ENCODE measurements around the gene DIS3L2.

Gene DIS3L2

DNA sequence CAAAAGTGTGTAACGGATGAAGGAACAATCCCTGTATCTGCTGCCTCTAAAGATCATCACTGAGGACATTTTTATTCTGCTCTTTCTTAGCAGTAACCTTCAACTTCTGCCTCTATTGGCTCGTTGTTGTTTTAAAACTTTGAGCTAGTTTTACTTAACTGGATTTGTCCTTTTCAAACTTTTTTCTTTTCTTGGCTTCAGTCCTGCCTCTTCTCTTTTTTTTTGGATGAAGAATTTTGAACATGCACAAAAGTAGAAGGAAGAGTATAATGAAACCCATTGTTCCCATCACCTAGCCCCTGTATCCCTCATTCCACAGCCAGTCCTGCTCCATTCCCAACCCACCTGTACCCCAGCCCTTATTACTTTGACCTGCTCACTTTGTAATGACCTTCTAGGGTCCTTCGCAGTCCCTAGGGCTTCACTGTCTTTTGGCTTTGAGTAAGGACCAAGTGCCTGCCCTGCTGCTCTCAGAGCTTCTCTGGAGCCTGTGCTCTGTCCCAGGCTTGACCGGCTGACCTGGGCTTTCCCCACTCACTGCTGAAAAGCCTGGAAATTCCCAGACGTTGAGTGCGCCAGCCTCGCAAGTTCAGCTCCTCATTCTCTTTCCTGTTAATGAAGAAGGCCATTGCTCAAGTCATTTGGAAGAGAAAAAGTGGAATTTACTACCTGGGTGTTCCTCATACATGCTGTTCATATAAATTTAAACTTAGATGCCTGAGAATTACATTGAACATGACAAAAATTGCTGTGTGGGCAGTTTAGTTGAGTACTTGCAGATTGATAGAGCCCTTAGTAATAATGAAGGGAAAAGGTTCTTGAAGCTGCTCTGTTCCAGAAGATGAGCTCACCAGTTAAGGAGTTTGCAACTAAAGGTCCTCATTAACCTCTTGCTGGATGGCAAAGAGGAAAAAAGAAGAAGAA is 267.7 kb downstream of the DIS3L2 start:
- DNase-seq (ENCODE audit: low read depth in 2 of 2) = no peak

DNA sequence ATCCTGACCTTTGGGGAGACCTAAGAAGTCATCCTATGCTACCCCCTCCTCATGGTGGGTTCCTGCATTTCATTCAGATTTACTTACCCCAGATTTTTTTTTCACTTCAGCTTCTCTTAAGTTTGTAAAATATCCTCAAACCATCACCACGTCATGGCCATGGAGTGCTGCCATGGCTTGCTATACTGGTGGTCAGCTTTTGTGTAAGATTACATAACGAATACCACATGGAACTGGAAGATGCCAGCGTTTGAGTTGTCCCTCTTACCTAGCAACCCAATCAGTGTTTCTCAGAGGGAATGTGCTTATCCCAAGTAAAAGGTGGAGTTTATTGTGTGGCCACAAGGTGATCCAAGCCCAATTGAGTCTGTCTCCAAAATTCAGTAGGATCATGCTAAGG is 268.4 kb downstream of the DIS3L2 start:
- no peak for DNase-seq (ENCODE audit: low read depth in 2 of 2)

DNA sequence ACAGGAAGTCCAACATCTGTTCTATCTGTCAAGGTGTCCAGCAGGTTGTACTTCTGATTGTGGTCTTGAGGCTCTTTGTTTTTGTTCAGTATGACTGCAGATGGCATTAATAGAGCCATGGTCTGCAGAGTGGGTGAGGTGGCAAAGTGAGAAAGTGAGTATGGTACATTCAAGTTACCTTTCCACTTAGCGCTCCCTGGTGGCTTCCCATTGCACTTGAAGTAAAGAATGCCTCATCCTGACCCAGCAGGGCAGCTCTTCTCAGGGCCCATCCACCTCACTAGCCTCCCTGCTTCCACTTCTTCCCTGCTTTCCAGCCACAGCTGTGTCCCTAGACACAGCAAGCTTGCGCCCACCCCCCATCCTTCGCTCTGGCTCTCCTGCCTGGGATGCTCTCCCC is 269.0 kb downstream of the DIS3L2 start:
- DNase-seq (ENCODE audit: low read depth in 2 of 2) = no peak

DNA sequence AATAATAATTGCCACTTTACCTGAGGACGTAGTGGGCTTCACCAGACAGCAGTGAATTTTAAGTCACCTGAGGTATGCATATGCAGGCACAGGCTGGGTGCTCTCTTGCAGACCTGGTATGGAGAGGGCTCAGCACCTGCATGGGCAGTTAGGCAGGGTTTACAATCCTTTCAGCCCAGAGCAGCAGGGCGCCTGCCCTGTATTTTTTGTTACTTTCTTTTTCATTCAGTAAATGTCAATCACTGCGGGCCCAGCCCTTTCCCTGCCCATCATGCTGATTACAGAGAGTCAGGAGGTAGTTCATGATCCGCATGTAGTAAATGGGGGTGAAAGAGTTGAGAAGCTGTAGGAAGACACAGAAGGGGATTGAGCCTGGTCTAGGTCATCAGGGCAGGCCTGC is 270.0 kb downstream of the DIS3L2 start:
- no peak for DNase-seq (ENCODE audit: low read depth in 2 of 2)

DNA sequence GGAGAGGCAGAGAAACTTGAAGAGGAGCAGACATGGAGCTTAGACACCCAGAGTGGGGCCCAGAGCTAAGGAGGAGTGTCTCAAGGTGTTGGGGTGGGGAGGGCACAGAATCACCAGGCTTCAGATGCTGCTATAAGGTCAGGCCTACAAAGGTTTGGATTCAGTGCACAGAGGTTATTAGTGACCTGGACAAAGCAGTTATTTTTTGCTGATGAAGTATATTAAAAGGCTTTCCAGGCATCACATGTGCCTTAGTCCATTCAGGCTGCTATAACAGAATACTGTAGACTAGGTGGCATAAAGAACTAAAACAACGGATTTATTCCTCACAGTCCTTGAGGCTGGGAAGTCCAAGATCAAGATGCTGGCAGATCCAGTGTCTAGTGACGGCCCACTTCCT is 271.4 kb downstream of the DIS3L2 start:
- DNase-seq (ENCODE audit: low read depth in 2 of 2) = no peak

DNA sequence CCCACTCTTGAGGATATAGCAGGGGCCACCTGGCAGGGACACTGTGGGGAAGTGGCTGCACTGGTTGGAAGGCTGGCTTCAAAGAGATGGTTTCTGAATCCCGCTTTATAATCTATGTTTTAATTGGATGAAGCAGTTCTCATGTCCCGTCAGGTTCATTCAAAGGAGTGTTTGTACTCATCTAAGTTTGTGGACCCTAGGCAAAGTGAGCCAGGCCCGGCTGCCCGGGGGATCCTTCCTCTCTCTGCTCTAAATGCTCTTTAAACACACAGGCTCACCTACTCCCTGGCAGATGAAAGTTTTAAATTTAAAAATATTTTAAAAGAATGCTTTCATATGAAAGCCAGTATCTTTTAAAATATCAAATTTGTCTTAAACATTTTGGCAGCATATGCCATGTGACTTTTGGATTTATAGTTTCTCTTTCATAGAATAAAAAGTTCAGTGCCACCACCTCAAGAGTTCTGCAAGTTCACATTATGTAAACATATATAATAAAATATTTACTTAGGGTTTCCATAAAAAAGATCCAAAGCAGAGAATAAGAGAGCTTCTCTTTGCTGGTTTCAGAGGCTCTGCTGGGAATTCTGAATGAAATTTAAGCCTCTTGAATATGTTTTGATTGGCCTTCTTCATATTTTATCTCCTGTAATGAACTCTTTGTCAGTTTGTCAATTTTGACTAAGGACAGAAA is 273.6 kb downstream of the DIS3L2 start:
- DNase-seq (ENCODE audit: low read depth in 2 of 2) = no peak

DNA sequence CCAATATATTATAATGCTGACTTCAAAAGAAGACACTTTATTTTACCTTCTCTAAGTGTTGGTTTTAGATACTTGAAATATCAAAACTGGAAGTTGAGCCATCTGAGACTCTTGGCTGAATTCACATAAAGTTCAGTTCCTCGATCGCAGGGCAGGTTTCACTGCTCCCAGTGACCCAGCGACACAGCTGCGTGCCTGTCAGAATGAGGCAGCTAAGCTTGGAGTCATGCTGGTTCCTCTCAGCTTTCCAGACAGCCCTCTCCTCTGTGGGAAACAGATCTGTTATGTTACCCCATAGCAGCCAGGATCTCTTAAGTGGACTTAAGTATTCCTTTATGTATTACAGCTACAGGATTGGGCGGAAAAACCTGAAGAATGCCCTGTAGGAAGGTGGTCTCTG is 274.2 kb downstream of the DIS3L2 start:
- DNase-seq (ENCODE audit: low read depth in 2 of 2) = no peak

DNA sequence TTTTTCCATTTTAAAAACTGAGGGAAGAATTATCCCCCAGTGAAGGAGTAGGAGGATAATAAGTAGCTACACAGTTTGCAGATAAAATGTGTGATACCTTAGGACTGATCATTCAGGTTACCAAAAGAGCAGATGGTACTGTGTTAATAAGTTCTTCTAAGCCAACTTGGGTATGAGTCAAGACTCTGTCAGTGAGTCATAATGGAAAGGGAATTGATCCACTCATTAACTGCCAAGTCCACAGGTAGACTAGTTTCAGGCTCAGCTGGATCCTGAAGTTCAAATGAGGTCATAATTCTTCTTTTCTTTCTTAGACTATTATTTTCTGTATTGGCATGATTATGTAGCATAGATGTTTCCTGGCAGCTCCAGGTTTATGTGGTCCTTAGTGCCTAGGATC is 274.7 kb downstream of the DIS3L2 start:
- no peak for DNase-seq (ENCODE audit: low read depth in 2 of 2)

DNA sequence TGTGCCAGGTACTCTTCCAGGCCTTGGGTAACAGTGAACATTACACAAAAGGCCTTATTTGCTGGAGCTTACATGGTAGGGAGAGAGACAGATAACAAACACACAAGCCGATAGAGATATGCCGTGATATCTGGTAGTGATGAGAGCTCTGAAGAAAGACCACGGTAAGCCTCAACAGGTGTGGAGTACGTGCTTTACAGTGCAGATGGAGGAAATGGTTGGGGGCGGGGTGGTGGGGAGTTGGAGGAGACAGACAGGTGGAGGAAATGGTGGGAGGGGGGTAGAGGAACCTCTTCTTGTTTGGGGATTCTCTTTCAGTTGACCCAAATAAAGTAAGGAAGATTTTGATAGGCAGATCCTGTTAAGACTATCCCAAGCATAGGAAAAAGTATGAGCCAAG is 276.0 kb downstream of the DIS3L2 start:
- DNase-seq (ENCODE audit: low read depth in 2 of 2) = no peak

DNA sequence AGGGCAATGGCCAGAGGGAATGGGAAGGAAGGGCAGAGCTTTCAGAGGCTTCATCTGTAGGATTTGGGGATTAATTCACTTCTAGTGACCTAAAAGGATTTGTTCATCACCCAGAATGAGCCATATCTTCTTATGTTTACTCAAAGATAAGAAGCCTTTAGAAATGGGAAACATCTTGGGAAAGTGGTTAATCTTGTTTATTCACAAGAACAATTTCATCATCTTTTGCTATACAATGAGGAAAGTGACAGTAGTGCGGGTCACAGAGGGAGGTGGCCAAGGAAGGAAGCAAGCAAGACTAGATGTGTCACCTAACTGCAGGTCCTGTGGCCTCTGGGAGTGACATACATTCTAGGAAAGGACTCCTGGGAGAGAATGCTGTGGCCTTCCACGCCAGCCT is 276.6 kb downstream of the DIS3L2 start:
- DNase-seq (ENCODE audit: low read depth in 2 of 2) = no peak

DNA sequence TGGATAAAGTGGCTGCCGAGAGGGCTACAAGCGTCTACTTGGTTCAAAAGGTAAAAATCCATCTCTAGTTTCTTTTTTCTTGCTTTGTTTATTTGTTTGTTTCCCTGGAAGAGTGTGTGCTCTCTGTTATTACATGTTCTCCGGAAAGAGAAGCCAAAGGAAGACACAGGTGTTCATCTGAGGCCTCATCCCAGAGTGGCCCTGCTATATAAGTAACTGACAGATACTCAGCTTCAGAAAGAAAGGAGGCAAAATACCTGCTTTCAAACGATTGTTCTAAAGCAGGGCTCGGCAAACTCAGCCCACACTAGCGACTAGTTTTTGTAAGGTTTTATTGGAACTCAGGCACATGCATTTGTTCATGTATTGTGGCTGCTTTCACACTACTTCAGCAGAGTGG is 277.1 kb downstream of the DIS3L2 start:
- DNase-seq (ENCODE audit: low read depth in 2 of 2) = no peak

DNA sequence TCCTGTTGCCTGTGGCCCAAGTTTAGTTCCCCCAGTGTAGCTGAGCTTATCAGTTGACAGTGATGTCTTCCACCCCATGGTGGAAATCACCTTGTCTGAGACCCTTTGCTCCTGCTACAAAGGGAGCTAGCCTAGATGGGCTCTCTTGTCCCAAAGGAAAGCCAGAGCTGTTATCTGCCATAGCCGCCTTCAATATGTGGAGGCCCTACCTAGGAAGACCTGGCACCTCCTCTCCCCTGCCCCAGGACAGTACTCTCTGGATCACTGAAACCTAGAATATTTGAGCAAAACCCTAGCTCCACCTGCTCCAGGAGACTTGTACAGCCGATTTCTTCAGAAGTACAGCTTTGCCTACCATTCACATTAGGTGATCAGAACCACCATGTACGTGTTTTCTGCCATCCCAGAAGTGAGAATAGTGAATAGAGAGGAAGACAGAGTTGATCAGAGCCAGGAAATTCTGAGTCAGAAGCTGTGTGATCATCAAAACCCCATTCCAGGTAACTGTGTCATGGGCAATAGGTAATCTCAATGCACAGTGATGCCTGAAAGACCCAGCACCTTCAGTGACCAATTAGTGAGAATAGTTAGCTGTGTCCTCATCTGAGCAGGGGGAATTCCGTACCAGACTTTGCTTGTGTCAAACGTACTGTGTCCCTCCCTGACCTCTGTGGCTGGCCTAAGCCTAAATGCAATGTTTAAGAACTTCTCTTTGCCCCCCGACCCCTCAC is 278.6 kb downstream of the DIS3L2 start:
- DNase-seq (ENCODE audit: low read depth in 2 of 2) = no peak

DNA sequence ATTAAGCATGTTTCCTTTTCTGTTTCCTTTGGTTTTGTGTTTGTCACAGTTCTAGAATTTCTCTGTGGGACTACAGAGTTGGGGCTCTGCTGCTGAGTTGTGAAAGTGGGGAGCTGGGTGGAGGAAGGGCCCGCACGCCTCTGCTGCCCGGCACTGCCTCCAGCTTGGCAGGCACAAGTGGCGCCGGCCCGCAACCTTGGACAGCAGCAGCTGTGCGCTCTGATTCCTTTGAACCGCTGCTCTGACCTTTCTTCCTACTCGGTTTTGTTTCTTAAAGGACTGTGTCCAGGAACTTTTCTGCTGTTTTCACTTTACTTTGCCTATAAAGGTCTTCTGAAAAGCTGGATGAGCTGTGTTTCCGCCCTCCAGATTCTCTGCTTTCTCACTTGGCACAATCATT is 279.4 kb downstream of the DIS3L2 start:
- DNase-seq (ENCODE audit: low read depth in 2 of 2) = no peak

DNA sequence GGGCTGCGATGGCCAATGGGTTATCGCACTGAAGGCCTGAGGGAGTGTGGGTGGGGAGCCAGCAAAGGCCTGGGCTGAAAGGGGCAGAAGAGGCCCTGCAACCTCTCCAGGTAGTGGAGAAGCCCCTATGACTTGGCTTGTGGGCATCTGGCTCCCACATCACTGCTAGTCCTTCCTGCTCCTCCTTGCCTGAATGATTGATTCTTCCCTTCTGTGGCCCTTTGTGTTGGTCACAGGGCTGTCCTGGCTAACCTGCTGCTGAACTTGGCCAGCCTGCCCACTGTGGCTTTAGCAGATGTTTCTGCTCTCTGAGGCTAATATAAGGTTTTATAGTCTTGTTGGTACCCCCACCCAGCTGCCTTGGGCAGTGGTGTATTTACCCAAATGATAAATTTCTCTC is 280.8 kb downstream of the DIS3L2 start:
- DNase-seq (ENCODE audit: low read depth in 2 of 2) = no peak

DNA sequence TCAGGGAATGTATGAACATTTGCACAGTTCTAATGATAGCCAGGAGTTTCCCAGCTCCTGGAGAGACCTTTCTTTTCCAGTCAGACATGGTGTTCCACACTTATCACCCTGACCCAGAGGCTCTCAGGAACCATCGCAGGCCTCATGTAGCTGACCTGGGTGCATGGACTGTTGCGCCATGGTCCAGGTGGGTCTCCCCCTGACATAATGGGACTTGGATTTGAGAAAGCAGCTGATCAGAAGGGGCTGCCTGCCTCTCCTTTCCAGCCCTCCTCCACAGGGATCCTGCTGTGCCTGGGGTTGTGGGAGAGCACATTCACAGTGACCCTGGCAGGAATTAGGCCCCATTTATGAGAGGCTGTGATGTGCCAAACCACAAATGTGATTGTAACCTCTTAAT is 283.6 kb downstream of the DIS3L2 start:
- no peak for DNase-seq (ENCODE audit: low read depth in 2 of 2)

DNA sequence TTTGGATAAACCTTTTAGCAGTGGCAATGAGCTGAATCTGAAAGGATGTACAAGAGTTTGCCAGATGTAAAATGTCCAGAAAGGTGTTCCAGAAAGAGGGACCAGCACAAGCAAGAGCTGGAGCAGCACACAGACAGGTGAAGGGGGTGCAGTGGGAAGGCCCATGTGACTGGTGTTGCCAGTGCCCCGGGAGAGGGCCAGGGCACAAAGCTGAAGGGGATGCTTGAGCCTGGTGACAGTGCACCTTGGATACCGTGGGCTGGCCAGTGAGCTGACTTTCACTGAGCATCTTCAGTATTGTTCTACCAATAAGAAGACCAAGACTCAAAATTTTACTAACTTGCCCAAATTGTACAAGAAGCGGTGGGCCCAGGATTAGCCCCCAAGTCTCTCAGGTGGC is 284.7 kb downstream of the DIS3L2 start:
- no peak for DNase-seq (ENCODE audit: low read depth in 2 of 2)

DNA sequence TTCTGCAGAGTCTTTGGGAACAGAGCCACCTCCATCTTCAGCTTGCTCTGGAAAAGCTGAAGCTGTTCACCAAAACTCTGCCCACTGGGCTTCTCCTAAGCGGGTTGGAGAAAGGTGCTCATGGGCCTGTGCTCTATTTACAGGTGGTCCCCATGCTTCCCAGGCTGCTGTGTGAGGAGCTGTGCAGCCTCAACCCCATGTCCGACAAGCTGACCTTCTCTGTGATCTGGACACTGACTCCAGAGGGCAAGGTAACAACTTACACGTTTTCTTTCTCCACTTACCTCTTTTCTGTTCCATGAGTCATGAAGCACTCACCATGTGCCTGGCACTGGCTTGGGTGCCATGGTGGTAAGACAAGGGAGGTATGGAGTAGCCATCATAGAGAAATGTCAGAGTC is 287.6 kb downstream of the DIS3L2 start:
- no peak for DNase-seq (ENCODE audit: low read depth in 2 of 2)

DNA sequence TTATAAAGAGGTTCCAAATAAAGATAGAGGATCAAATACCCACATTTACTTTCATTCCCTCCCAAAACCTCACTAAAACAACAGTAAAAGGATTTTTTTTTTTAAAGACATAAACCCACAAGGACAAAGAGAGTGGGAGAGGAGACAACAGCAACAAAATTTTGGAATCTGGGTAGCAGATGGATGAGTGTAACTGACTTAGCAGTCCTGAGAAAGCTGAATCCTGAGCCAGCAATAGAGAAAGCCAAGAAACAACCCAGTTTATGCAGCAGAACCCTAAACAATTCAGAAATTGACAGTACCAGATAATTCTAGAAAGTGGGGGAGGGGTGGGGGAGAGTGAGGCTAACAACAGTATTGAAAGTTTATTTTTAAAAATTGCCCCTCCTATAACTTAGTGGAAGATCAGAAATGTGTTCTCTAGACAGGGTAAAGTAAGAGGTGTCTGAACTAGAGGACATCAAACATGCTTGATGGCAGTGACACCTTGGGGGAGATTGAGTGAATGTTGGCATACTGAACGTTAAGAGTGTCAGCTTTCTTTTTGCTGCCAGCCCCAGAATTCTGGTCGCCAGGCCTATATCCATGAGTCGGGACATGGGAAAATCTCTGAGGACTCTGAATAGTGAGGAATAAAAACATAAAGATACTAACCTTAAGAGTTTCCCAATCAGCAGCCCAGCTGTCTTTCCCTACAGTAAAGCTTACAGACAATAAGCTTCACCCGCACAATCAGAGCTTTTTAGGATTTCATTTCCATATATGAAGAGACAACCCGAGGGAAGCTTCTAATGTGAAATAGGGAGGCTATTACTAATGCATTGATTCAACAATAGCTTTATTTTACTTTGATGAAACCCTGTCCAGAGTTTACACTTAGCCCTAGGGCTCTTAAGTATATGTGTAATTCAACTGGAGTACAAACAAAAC is 289.0 kb downstream of the DIS3L2 start:
- DNase-seq (ENCODE audit: low read depth in 2 of 2) = no peak

DNA sequence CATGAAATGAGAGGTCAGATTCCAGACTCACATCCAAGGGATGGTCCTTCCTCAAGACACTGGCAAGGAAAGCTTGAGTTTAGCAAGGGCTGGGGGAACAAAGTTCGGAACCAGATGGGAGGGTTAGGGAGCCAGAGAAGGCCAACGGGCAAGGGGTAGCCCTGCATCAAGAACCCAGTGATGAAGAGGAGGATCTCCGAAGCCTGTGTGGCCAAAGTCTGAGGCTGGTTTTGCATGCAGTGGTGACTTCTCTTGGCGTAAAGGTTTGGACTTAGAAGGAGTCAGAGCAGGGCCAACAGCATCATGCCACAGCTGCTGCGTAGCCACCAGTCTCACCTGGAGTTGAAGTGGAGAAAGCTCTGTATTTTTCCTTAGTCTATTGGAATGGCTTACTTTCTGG is 293.5 kb downstream of the DIS3L2 start:
- DNase-seq (ENCODE audit: low read depth in 2 of 2) = no peak

DNA sequence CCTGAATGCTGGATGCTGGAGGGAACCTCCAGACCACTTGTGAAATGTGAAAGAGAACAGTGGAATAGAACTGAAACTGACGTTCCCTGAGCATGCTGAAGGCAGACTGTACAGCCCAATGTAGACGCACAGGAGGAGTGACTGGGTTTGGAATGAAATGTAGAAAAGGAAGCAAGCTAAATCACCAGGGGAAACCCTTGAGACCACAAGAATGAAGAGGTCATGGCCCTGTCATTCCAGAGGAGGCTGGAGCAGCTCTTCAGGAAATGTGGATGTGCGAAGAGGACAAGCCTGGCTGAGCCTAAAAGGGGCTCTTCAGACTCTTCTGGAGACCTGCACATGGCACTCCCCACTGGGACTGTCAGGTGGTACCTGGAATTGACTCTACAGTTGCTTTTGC is 298.6 kb downstream of the DIS3L2 start:
- DNase-seq (ENCODE audit: low read depth in 2 of 2) = no peak

DNA sequence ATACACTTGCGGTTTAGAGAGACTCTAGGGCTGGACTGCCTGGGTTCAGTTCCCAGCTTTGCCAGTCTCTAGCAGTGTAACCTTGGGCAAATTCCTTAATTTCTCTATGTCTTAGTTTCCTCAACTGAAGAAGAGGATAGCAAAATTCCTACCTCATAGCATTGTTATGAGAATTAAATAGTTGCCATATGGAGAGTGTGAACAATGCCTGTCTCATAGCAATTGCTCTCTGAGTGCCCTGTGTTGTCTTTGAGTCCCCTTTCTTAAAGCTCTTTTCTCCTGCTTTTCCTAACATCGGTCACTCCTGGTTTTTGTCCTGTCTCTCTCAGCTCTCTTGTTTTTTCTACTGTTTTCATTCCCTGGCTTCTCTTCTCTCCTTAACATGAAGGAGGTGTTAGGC is 300.3 kb downstream of the DIS3L2 start:
- no peak for DNase-seq (ENCODE audit: low read depth in 2 of 2)

DNA sequence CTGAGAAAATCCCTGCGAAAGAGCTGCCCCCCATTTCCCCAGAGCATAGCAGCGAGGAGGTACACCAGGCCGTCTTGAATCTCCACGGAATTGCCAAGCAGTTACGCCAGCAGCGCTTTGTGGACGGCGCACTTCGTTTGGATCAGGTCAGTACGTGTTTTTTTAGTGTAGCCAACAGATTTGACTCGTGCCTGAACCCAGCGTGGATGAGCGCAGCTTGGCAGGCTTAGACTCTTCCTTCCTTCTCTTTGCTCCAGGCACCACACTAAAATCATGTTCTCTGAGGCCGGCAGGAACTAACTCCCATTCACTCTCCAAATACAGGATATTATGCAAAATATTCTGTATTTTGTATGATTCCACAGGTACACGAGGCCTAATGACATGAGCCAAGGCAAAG is 301.8 kb downstream of the DIS3L2 start:
- no peak for DNase-seq (ENCODE audit: low read depth in 2 of 2)

All from stimulated activated CD8-positive, alpha-beta memory T cell treated with anti-CD3 and anti-CD28 coated beads, Interleukin-7, amount 100 ng/mL, for 4 hours (primary cell).